ENCODE results near the gene MNX1. TPM values are rescaled to one million over a fixed set of nuclear protein-coding genes. Genes with fewer than 3 reads are reported as not detected.

The MNX1 gene
- total and polyA plus RNA-seq, 2 donors (not counting 3 experiments of a cell fraction or from before 2014, with no cell fraction given), result not detected

- no peaks in the 10 kb centered on the region for H3K36me3 ChIP-seq (ENCODE audit: control insufficient read depth in 2 of 2, extremely low read depth in 1 of 2, insufficient read depth in 2 of 2, low read length in 2 of 2)
- ChIA-PET CTCF (no interaction called here), POLR2A (no interaction called here)
- no peak overlapping the region for H3K4me2 ChIP-seq (ENCODE audit: insufficient read depth, low read length)
- no peaks in the 10 kb centered on the region for H3K9me3 ChIP-seq (replicated peaks; ENCODE audit: control insufficient read depth, insufficient read depth, low read length)
- TF ChIP-seq GATA2 (IDR thresholded peaks at IDR 0.05; ENCODE audit: insufficient read depth, insufficient read length, low read depth, low read length) (no peak), MAX (IDR thresholded peaks at IDR 0.05; ENCODE audit: insufficient read depth, insufficient read length) (no peak), EZH2 (IDR thresholded peaks at IDR 0.05; ENCODE audit: borderline replicate concordance, low read depth, low read length, severe bottlenecking) (peak; percentile 49), POLR2AphosphoS5 (IDR thresholded peaks at IDR 0.05; ENCODE audit: insufficient read depth, low read depth, low read length) (no peak), JUN (IDR thresholded peaks at IDR 0.05; ENCODE audit: borderline replicate concordance, insufficient read depth, insufficient read length, low read depth) (no peak)
- H3K9me1 ChIP-seq (replicated peaks; ENCODE audit: control insufficient read depth, extremely low read depth, insufficient read depth, low read length), result no peaks in the 10 kb centered on the region
- H3K4me1 ChIP-seq (ENCODE audit: control insufficient read depth, extremely low read depth, insufficient read depth, low read length), result peaks cover 8% of the 10 kb centered on the region
- peaks cover 70 to 98% of the 10 kb centered on the region in 2 experiments for H3K27me3 ChIP-seq (ENCODE audit: control insufficient read depth in 2 of 2, insufficient read depth in 2 of 2, low read length in 2 of 2)
- DNase-seq (ENCODE audit: low read depth, low spot score), result no peak
- no peak overlapping the region for H2AFZ ChIP-seq (ENCODE audit: low read depth, low read length)
- dilution Hi-C loops (cut with MboI; ENCODE audit: extremely low pct_ligation_motif_present, low sequenced_read_pairs) (no loop called here), intact Hi-C loops (cut with micrococcal nuclease) (loop anchor here (2.0 to 5.0 kb wide), 2 partner anchors 16 to 134 kb away; partner anchors contain the start of gene UBE3C)
- no peaks in the 10 kb centered on the region for H3K79me2 ChIP-seq (ENCODE audit: control insufficient read depth, insufficient read depth, low read length)
- BruUV-seq (replicated peaks), result no TSS peak
- no peak overlapping the region for H3K9ac ChIP-seq (replicated peaks; ENCODE audit: extremely low read depth, insufficient read depth, low read length)
- FAIRE-seq, result no peak
- no peak overlapping the region for H3K27ac ChIP-seq (ENCODE audit: insufficient read depth, low read depth, low read length)
- H3K4me3 ChIP-seq (replicated peaks in 1 of 3; ENCODE audit: insufficient read depth in 1 of 3, low read depth in 1 of 3, low read length in 3 of 3), result no peak overlapping the region
- no peaks in the 10 kb centered on the region for H4K20me1 ChIP-seq (replicated peaks; ENCODE audit: control insufficient read depth, extremely low read depth, insufficient read depth, low read length)
These were observed 7.5 kb downstream of the MNX1 start for GRCh38 chr7:157002819-157003421.

All from endothelial cell of umbilical vein (primary cell).